Fibroblast of mammary gland (primary cell): Measurements from ENCODE around the gene PHAF1.

Experiments
- DNase-seq: peaks from one replicate; pipeline ENCODE4 v3.0.0-alpha.2; 2010; ENCODE audit warnings: low read depth
- H3K4me3 ChIP-seq: 2 replicates; pipeline ENCODE4 v1.5.1; 2011; ENCODE audit warnings: low read depth, mild to moderate bottlenecking, low read length, moderate library complexity; ENCODE audit not compliant: control insufficient read depth
- TF ChIP-seq, protein P1 (sequence below): conservative IDR thresholded peaks from 2 replicates; pipeline ENCODE4 v1.5.1; 2011; ENCODE audit warnings: low read depth, low read length, inconsistent platforms; ENCODE audit not compliant: control insufficient read depth, insufficient read depth

The PHAF1 gene

DNA sequence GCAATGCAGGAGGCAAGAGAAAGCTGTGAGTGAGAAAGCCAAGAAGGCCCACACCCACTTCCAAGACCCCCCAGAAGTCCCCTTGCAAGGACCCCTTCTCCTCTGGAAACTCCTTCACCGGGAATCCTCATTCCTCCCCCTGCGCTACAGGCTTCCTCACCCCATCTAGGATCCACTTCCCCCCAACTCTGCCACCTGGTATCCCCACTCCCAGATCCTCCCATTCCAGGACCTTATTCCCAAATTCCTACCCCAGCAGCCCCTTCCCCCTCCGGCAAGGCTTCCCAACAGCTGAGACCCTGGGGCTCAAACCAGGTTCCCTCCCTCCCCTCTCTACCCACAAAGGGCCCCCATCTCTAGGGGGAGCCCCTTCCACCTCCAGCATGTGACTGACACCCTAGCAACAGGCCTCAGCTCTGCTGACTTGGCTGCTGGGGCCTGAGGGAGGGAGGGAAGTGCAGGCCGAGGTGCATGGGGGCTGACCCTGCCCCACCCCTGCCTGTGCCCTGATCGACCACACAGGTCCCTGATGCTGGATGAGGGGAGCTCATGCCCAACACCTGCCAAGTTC, 56.9 kb downstream of the PHAF1 start:
- TF ChIP-seq, protein P1, sequence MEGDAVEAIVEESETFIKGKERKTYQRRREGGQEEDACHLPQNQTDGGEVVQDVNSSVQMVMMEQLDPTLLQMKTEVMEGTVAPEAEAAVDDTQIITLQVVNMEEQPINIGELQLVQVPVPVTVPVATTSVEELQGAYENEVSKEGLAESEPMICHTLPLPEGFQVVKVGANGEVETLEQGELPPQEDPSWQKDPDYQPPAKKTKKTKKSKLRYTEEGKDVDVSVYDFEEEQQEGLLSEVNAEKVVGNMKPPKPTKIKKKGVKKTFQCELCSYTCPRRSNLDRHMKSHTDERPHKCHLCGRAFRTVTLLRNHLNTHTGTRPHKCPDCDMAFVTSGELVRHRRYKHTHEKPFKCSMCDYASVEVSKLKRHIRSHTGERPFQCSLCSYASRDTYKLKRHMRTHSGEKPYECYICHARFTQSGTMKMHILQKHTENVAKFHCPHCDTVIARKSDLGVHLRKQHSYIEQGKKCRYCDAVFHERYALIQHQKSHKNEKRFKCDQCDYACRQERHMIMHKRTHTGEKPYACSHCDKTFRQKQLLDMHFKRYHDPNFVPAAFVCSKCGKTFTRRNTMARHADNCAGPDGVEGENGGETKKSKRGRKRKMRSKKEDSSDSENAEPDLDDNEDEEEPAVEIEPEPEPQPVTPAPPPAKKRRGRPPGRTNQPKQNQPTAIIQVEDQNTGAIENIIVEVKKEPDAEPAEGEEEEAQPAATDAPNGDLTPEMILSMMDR, result no peak
- no peak for DNase-seq
- no peak overlapping the region for H3K4me3 ChIP-seq

DNA sequence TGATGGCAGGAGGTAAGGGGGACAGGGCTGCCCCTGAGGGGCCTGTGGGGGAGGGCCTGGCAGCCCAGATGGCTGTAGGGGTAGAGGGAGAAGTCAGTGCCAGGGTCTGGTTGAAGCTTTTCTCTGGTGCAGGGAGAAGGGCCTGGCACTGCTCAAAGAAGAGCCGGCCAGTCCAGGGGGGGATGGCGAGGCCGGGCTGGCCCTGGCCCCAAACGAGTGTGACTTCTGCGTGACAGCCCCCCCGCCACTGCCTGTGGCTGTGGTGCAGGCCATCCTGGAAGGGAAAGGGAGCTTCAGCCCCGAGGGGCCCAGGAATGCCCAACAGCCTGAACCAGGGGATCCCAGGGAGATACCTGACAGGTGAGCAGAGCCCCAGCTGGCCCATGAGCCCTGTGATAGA, 57.8 kb downstream of the PHAF1 start:
- no peak overlapping the region for H3K4me3 ChIP-seq
- no peak for DNase-seq
- TF ChIP-seq, protein P1, result no peak

DNA sequence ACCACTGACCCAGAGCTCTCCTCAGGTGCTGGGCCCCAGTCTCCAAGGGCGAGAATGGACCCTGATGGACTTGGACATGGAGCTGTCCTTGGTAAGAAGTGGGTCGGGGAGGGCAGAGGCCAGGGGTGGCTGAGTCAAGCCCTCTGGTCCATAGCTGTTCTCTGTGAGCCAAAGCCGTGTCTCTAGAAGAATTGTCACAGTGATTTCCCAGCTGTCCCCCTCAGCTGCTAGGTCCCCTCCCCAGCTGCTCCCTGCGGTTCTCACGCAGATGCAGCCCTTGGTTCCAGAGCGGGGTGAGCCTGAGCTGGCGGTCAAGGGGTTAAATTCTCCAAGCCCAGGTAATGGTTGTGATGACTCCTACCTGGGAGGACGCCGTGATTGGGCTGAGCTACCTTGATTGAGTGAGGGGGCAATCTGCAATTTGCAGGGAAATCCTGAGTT, 59.3 kb downstream of the PHAF1 start:
- no peak for DNase-seq
- H3K4me3 ChIP-seq, result no peak overlapping the region
- TF ChIP-seq, protein P1, result no peak

DNA sequence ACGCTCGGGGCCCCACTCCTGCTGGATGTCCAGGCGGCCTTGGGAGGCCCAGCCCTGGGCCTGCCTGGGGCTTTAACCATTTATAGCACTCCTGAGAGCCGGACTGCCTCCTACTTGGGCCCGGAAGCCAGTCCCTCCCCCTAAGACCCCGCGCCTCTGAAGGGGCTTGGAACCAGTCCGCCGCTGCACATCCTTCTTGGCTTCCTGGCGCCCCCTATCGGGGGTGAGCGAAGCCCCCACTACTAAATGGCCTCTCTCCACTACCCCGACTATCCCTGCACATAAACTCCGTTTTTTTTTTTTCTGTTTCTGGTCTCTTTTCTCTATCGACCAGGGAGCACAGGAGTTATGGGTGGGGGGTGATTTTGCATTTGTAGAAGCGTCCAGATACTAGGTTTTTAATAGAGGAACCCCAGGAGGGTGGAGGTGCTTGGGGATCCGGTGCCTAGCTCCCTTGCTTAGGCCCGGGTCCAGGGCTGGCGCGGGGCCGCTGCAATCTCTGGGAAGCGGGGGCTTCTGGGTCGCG, 60.0 kb downstream of the PHAF1 start:
- H3K4me3 ChIP-seq, result peak overlapping the region; percentile 48
- TF ChIP-seq, protein P1, result peak; percentile 60
- DNase-seq, result no peak

DNA sequence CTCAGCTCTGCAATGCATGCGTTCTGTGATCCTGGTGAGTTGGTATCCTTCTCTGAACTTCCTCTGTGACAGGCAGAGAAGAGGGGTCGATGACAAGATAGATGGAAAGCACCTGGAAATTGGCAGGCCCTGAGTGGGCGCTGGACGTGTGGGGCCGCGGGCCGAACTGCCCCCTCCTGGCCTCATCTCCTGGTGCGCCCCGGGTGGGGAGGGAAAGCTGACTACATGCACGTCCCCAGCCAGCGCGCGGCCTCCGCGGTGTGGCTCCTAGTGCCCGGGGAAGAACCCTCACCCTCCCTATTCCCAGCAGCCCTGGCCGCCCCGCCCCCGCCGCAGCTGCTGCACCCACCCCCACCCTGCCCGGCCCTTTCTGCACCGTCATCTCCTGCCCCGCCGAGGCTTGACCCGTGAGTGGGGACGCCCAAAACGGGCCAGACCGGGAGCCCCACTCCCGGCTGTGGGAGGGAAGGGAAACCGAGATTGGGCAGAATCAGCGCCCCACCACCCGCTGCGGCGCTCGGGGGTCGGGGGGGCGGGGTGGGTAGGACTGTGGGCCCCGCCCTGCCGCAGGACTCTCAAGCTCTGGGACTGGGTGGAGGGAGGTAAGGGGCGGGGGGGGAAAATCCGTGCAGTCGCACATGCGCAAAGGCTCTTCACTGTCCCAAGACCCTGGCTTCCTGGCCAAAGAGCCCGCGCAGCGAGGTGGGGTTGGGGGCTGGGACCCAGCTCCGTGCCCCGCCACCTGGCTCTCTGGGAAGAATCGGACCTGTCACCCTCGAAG, 60.6 kb downstream of the PHAF1 start, which contains the start of gene NOL3:
TSS of gene NOL3 (plus strand) at position 371 of the 781 bp plus-strand sequence.
- peak within 1 kb of the TSS; percentile 49 for H3K4me3 ChIP-seq
- DNase-seq, result peak; percentile 72
- TF ChIP-seq, protein P1, result no peak

DNA sequence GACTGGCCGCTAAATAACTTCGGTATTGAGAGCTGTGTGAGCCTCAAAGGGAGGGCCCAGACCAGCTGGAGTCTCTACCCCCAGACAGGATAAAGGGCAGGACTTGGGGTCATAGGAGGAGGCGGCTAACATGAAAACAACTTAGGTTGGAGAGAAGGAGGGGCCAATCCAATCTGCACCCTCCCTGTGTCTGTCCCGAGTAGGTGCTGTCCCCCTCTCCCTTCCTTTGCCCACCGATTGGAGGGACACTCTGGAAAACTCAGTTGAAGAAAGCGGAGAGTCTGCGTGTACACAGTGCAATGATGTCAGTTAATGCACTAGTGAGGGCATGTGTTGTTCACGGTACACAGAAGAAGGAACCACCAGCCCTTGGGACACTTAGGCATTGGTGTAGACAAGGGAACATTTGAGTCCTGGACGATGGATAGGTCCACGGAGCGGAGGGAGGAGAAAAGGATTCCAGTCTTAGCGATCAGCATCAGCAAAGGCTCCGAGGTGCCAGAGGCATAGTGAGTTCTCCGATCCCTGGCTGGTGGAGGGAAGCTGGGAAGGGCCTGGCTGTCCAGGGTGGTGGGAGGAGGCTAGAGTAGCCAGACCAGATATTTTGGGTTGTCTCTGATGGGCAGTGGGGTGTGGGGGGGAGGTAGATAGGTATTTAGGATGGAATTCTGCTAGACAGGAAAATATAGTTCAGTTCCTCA, 61.4 kb downstream of the PHAF1 start:
- peak overlapping the region; percentile 49 for H3K4me3 ChIP-seq
- DNase-seq, result peak; percentile 48
- TF ChIP-seq, protein P1, result no peak
